NCI-H345 treated with DMSO at 0.1 percent for 48 hours (cell line): ENCODE measurements around the gene SF3B4.
A peak's percentile ranks its signal among the peaks of the same experiment; 100 is the strongest.
"Not testable (repeated sequence)": the region's sequence is repeated elsewhere in the genome, so short reads cannot be mapped to it uniquely, and the experiment has no call there.

Source experiments
- DNase-seq: peaks from one replicate; lab custom pipeline; 2025; ENCODE audit not compliant: unreplicated experiment; lab: John Stamatoyannopoulos, UW

Gene SF3B4

GRCh38 chr1:149927563-149928400 lies at the start of gene SF3B4:
TSS of gene SF3B4 (minus strand) at chr1:149927803. CDS start at chr1:149927759, 44 bp downstream.
- DNase-seq = peak; percentile 100

DNA sequence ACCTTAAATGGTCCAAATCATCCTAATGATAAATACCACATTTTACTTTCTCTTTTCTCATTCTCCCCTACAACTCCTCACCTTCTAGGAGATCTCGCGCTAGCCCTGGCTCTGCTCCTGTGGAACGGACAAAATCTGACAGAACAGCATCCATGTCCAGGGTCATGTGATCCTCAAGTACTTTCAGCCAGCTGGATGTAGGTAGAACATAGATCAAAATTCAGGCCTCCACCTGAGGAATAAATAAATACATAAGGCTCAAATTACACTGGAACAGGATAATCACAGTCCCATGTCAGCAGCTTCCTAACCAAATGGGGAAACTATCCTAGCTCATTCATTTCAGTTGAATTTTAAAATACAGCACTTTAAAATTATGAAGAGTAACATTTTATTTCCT lies 49.7 kb upstream of the SF3B4 start:
- DNase-seq = peak; percentile 85

DNA sequence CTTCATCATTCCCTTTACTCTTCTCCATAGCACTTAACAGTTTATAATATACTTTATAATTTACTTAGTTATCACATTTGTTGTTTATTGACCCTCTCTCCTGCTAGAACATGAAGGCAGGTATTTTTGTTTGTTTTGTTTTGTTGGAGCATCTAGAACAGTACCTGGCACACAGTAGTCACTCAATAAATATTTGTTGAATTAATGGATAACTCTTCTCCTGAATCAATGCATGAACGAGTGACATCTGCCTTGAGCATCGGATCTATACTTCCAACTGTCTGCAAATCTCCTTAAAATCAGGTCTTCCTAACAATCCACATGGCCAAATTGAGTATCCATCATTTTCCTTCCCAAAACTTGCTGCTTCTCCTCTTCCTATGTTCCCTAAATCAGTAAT lies 44.9 kb upstream of the SF3B4 start:
- no peak for DNase-seq

DNA sequence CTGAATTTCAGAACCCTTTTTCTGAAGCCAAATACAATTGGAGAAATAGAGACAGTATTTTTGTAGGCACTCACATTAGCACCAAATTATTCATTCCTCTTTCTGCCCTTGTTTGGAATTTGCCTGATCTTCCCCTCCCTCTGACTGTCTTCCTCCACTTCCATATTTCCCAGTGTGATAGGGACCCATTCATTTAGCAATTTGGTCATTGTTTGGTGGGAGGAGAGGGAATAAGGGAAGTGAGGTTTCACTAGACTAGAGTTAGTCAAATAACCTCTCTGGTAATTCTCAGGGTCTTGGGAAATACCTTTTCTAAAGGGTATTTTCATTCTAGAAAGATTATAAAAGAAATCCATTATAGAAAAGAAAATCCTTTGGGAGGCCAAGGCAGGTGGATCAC lies 40.0 kb upstream of the SF3B4 start:
- no peak for DNase-seq

DNA sequence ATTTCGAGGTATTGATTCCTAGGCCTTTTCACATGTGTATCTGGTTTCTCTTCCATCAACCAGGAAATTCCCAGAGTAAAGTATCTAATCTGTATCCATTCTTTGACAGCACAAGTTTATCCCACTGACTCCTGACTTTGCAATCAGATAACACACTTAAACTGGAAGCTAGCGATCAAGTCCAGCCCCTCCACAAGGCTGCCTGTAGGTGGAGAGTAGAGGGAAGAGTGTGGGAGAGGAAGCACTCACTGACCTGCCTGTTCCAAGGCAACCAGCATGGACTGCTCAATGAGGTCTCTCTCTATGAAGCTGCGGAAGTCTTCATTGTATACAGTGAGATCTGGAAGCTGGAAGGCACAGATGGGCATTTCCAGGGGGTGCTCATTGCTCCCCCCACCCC lies 39.4 kb upstream of the SF3B4 start:
- DNase-seq = no peak

- no peak for DNase-seq
These were observed 38.8 kb upstream of the SF3B4 start for GRCh38 chr1:149966405-149966804.

DNA sequence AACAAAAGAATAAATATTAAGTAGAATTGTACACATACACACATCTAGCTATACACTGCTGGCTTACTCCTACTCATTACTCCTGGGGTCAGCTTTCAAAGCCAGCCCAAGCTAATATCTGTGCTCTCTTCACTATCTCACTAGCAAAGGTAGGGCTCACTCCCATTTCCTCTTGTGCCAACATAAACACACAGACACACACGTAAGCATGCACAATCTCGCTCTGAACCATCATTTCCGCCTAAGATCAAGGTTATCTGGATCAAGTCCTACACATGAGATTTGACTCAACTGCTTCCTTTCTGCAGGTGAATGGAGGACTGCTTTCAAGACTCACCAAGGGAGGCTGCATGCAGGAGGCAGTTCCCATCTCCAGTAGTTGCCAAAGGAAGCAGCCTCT lies 37.8 kb upstream of the SF3B4 start:
- DNase-seq = no peak

DNA sequence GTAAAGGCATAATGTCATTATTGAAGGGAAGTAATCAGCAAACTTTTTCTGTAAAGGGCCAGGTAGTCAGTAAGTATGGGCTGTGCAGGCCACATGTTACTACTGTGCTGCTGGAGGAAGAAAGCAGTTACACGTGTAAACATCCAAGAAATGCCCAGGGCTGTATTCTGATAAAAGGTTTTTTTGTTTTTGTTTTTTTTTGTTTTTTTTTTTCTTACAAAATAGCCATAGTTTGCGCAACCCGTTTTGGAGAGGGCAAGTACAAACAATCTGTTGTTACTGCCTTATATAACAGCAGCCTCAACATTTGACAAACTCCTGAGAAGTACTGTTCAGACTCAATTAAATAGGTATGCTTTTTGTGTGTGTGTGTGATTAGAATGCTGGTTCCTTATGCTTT lies 35.8 kb upstream of the SF3B4 start:
- no peak for DNase-seq

DNA sequence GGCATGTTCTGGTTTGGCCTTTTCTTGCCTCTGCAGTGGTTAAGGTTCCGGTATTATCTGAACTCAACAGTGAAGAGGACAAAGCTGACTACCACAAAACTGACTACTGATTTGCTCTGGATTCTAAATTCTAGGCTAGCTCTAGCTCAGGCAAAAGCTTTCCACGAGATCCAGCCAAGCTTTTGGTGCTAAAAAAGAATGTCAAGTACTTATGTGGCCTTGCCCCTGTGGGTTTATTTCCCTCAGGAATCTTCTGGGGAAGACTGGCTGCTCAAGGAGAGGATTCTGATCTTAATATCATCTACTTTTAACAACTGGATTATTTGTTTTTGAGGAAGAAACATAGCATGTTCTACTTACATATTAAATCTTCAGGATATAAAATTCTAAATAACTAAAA lies 35.1 kb upstream of the SF3B4 start:
- DNase-seq = no peak

- DNase-seq = peak; percentile 85
These were observed 34.5 kb upstream of the SF3B4 start for GRCh38 chr1:149962039-149962647.

DNA sequence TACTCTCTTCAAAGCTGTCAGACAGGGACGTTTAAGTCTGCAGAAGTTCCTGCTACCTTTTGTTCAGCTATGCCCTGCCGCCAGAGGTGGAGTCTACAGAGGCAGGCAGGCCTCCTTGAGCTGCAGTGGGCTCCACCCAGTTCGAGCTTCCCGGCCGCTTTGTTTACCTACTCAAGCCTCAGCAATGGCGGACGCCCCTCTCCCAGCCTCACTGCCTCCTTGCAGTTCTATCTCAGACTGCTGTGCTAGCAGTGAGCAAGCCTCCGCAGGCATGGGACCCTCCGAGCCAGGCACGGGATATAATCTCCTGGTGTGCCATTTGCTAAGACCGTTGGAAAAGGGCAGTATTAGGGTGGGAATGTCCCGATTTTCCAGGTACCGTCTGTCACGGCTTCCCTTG lies 29.9 kb upstream of the SF3B4 start:
- DNase-seq = not testable (repeated sequence)

- DNase-seq = no peak
These were observed 22.3 kb upstream of the SF3B4 start for GRCh38 chr1:149949911-149950310.

GRCh38 chr1:149945206-149945605 lies 17.6 kb upstream of the SF3B4 start:
- DNase-seq = no peak

DNA sequence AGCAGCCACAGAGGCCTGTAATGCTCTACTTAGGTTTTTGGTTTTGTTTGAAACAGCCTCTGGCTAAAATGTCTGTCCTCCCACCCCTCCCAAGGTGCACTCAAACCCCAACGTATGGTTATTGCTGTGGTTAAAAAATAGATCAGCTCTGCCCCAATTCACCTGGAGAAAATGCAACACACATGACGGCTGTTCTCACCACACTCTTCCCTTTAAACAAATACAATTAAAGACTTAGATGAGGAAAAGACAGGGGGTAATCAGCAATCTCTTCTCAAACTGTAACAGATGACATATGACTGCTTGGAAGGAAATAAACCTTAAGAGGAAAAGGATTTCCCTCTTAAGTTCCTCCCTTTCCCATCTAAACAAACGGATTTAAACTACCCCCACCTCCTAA lies 15.3 kb upstream of the SF3B4 start:
- no peak for DNase-seq

DNA sequence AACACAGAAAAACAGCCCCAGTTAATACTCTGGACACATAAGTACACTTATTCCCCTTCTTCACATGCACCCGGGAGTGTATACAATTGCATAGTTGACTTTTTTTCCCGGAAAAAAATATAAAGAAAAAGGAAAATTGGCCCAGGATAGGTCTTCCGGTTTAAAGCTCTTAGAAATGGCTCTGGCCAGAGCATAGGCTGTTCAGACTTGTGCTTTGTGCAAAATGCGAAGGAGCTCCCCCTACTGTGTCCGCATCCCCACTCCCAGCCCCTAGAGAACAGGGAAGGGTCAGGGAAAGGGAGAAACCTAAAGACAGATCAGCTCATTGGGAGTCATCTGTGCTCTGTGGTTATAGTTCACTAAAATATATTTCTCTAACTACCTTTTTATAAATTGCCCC lies 14.6 kb upstream of the SF3B4 start:
- DNase-seq = no peak

- DNase-seq = no peak
These were observed 12.8 kb upstream of the SF3B4 start for GRCh38 chr1:149940427-149940826.

DNA sequence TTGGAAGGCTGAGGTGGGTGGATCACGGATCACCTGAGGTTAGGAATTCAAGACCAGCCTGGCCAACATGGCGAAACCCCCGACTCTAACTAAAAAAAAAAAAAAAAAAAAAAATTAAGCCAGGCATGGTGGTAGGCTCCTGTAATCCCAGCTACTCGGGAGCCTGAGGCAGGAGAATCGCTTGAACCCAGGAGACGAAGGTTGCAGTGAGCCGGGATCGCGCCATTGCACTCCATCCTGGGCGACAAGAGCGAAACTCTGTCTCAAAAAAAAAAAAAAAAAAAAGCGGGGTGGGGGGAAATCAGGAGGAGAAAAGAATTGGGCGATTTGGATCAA lies 11.0 kb upstream of the SF3B4 start:
- not testable (repeated sequence) for DNase-seq

GRCh38 chr1:149937759-149938158 lies 10.2 kb upstream of the SF3B4 start:
- no peak for DNase-seq

- DNase-seq = no peak
These were observed 9.5 kb upstream of the SF3B4 start for GRCh38 chr1:149936992-149937705.

DNA sequence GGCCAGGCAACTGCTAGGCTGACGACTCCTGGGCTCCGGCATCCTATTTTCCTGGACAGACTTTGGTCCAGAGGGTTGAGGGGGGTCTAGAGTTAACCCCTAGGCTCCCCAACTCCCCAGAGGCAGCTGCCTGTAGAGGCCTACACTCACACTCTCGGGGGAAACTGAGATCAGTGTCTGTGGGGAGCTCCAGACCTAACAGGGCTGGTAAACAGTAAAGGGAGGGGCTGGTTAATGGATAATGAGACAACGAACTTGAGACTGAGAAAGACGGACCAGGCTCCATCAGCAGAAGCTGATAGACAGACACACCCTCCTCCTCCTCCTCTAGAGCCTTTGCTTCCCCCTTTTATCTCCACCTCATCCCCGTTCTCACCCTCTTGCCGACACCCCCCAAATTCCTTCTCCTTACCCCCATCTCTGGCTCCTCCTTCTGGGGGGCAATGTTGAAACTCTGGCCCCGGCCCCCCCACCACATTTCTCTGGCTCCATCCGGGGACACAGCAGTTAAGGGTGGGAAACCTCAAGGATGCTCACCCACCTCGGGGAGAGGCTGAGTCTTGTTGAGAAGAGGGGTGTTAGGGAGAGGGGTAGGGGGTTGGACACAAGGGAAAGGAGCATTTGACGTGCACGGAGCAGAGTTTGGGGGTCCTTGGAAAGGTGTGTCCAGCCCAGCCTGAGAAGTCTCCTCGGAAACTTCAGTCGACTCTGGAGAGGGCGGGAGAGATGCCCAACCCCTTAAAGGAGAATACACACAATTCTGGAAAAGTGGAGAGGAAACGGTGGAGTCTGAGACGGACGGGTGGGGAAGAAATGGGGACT lies 8.8 kb upstream of the SF3B4 start, which contains the start of gene MTMR11:
TSS of gene MTMR11 (minus strand) at position 710 of the 822 bp plus-strand sequence. CDS start at position 478, 232 bp downstream.
- DNase-seq = no peak

- no peak for DNase-seq
These were observed 6.8 kb upstream of the SF3B4 start for GRCh38 chr1:149934356-149934755.
